A549 treated with CpdA at 1 μM for 4 hours (cell line): Measurements from ENCODE around the gene ARHGDIB. TPM values are rescaled to one million over a fixed set of nuclear protein-coding genes. Genes with fewer than 3 reads are reported as not detected.

Experiments used
- total RNA-seq: library from RNA; stranded (reverse); fragments of 200-300 nt; extraction: Qiagen RNA extraction; gene quantifications from 5 replicates; pipeline ENCODE4 v1.2.3, GENCODE V29; 2022; ENCODE audit warnings: low read depth

Gene ARHGDIB
- total RNA-seq: 0.86 to 2.5 TPM (median 1.1 TPM) in 5 replicates

DNA sequence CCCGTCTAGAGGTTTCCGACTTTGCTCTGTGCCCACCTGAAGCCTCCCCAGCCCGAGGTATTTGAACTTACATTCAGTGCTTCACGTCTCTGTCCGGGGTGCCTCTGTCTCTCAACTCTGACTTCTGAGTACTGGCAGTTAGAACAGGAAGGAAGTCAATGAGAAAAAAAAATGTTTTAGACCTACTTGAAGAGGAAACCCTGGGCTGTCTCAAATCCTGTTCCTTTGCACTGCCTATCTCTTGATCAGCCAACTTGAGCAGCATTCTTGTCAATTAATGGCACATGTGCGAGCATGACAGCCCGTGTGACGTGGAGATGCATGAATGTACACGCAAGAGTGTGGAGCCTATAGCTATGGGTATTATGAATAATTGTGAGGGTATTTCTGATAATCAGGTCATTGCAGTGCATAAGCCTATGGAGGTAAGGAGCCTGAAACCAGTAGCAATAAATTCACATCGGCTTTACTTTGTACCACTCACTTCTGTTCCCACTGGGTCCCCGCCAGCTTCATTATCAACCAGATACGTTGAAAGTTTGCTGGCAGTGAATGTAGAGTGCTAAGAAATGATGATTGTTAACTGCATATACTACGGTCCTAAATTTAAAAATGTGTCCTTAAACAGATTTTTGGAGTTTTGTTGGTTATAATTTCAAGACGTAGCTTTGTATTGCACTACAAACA, at the start of gene ARHGDIB:
Gene ARHGDIB (minus strand): TSS at position 136 of the 687 bp plus-strand sequence. CDS start 10,889 bp downstream, outside the sequence.

GRCh38 chr12:14972816-14973215, 11.4 kb upstream of the ARHGDIB start, which contains the start of gene PDE6H:
Gene PDE6H (plus strand): TSS chr12:14973042. CDS start chr12:14978013, 4,971 bp downstream.

DNA sequence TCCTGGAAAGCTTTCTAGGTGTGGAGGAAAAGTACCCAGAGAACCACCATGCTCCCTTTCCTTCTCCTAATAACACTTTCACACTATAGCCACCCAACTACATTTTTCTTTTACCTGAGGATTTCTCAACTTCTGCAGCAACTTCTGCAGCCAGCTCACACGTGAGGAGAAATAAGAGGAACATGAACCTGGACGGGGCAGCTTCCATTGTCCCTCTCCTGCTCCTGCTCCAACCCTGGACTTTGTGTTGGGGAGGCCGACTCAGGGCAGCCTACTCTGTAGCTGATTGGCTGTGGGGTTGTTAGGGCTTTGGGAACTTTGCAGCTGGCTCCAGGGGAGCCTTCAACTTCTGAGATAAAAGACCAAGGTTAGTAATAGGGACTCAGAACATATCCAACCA, 23.1 kb downstream of the ARHGDIB start, which contains the start of gene ERP27:
Gene ERP27 (minus strand): TSS at position 237 of the 400 bp plus-strand sequence. CDS start 29 bp downstream, at position 208.

Other genes with a start within 250 kb of the ARHGDIB start
- gene WBP11, start 158.1 kb downstream of the ARHGDIB start, total RNA-seq: 45.6 to 53.4 TPM (median 49.2 TPM) in 5 replicates
- gene C12orf60, start 157.9 kb downstream of the ARHGDIB start, total RNA-seq: 1.4 to 1.8 TPM (median 1.5 TPM) in 5 replicates
- 0.03 TPM in 1 of 5 replicates, not detected in the others for gene SMCO3, start 147.4 kb downstream of the ARHGDIB start, total RNA-seq
- not detected in 5 replicates for gene ART4, start 118.1 kb downstream of the ARHGDIB start, total RNA-seq
- 0.06 TPM in 1 of 5 replicates, not detected in the others for gene MGP, start 75.7 kb downstream of the ARHGDIB start, total RNA-seq
- gene ERP27, start 23.1 kb downstream of the ARHGDIB start, total RNA-seq: not detected in 5 replicates
- not detected in 5 replicates for gene PDE6H, start 11.4 kb upstream of the ARHGDIB start, total RNA-seq